GM18868 (cell line): ENCODE results near the gene TUBGCP2.

Experiments used
- ATAC-seq: cut with Tn5 transposase; IDR thresholded peaks from one replicate; pipeline ENCODE4 v1.9.1; 2021; ENCODE audit warnings: mild to moderate bottlenecking, moderate library complexity; ENCODE audit not compliant: unreplicated experiment

The TUBGCP2 gene

DNA sequence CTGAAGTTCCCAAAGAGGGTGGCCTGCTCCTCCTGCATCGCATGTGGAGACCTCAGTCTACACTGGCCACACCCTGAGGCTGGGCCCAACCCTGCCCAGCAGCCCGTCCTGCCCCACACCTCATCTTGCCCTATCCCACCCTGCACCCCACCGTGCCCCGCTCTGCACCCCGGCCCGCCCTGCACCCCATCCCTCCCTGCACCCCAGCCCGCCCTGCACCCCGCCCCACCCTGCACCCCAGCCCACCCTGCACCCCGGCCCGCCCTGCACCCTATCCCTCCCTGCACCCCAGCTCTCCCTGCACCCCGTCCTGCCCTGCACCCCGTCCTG is 56.5 kb downstream of the TUBGCP2 start:
- ATAC-seq = no peak

DNA sequence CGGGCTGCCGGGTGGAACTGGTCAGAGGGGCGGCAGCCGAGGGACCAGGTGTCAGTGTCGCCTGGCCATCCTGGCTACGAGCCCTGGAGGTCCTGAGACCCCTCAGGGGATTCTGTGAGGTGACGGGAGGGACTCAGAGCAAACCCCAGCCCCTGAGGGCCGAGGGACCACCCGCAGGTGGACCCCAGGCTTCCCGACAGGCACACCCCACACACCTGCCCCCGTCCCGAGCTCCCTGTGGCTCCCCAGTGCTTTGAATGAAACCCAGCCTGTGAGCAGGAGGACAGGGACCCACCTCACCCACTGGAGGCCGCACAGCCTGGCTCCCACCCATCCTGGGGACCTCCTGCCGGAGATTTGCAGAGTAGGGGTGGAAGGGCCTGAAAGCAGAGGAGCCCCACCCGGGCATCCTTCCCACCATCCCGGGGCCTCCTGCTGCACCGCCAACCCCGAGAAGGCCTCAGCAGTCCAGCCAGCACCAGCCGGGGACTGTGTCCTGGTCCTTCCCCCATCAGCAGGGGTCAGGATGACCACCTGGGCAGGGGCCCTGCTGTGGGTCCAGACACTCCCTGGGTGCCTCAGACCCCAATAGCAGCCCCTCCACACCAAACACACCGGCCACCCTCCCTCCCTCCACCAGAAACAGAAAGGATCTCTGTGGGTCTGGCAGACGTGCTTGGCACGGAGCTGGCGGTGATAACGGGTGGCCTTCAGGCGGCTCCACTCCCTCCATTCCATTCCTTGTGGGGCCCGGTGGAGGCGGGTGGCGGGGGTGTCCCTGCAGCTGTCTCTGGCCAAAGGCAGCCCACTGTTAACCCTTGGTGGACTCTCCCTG is 57.1 kb downstream of the TUBGCP2 start:
- ATAC-seq = no peak

DNA sequence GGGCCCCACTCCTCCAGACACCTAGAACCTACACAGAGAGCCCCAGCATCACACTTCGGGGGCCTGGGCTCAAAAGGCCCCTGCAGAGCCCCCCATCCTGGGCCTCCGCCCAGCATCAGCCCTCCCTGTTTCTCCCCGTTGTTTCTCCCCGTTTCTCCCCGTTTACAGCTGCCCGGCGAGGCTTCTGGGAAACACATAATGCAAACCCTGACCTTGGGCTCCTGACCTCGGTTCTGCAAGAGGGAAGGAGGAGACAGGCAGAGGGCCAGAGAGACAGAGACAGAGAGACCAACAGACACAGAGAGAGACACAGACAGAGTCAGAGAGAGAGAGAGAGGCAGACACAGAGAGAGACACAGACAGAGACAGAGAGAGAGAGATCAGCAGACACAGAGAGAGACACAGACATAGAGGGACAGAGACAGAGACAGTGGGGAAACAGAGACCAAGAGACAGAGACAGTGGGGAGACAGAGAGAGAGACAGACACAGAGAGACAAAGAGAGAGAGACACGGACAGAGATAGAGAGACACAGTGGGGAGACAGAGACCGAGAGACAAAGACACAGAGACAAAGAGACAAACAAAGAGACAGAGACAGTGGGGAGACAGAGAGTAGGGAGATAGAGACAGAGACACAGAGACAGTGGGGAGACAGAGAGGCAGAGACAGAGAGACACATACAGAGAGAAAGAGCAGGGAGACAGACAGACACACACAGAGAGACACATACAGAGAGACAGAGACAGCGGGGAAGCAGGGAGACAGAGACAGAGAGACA is 58.5 kb downstream of the TUBGCP2 start:
- ATAC-seq = no peak

- ATAC-seq = no peak
Measured at GRCh38 chr10:133249094-133249780, 59.4 kb downstream of the TUBGCP2 start.

- no peak for ATAC-seq
Measured at GRCh38 chr10:133248334-133248715, 60.3 kb downstream of the TUBGCP2 start.

DNA sequence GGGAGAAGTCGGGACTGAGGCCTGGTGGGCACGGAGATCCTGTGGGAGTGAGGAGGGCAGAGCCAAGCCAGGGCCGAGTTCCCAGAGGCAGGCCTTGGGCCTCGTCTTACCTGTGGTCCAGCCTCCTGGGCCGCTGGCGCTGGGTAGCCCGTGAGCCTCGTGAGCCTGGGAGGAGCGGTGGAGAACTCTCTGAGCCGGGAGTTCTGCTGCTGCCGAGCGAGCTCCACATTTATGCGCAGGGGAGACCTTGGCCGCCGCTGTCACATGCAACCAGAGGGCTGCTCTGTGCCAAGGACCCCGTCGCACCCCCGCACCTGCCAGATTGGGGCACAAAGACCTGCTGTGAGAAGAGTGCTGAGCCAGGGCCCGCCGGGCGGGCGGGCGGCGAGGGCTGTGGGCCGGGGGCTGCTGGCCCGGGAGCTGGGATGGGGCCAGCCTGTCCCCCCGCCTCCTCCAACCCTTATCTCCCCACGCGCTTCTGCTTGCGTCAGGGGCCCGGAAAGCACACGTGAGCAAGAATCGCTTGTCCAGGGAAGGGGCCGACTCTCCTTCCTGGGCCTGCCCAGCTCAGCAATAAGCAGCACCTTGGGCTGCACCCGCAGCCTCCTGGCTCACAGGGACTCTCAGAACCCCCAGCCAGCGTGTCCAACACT is 60.9 kb downstream of the TUBGCP2 start:
- no peak for ATAC-seq

DNA sequence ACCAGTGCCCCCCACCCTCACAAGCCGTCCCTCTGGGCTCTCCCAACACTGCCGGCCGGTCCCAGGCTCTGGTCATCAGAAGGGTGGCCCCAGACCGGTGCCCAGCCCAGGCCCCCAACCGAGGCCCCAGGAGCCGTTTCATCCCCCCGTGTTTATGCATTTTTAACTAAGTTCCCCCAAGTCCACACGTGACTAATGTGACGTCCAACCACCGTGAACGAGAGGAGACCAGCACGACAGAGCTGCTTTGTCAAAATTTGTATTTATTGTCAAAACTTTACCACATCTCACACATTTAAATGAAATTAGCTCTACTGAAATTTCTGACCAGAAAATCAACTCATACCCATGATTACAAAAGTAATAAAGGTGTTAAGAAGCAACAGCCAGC is 62.4 kb downstream of the TUBGCP2 start:
- no peak for ATAC-seq

DNA sequence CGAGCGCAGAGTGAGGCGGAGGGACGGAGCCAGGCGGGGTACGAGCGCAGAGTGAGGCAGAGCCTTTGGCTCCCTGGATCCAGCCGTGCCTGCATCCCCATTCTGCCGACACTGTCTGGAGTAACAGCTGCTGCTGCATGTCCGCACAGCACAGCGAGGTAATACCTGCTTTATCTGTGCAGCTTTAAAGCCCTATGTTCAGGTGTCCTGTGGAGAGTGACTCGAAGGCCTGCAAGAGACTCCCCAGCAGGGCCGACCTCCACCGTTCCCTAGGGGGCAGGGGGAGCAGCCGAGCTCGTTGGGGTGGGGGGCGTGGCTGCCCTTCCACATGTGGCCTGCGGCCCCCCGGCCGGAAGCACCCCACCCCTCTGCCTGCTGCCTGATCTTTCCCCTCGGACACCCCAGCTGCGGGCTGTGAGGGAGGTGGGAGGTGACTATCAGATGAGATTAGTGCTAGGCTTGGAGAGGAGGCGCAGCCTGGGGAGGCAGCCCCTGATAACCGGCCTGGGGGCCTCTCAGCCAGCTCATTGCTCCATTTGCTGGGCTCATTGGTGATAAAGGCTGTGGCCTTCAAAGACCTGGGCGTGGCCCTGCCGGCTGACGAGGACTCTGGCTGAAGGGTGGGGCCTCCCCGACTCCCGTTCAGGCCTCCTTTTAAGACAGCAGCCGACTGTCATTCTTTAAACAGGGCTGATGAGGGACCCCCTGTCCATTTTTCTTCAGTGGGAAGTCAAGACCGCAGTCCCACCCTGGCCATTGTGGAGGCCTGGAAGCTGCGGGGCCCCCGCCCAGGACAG is 63.0 kb downstream of the TUBGCP2 start:
- no peak for ATAC-seq

DNA sequence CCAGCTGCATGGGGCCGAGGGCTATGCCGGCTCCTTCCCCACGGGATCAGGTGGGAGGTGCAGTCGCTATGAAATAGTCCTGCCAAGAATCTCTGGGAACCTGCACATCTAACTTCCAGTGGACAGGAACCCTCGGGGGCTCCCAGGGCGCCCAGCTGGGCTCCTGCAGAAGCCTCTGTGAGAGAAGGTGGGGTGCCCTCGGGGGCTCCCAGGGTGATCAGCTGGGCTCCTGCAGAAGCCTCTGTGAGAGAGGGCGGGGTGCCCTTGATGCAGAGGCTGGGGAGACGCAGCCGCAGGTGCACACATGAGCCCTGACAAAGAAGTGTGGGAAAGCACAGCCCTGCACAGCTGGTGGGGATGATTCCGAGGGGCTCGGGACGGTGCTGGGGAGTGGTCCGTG is 65.1 kb downstream of the TUBGCP2 start:
- no peak for ATAC-seq

GRCh38 chr10:133242611-133243356 is 65.9 kb downstream of the TUBGCP2 start:
- no peak for ATAC-seq

DNA sequence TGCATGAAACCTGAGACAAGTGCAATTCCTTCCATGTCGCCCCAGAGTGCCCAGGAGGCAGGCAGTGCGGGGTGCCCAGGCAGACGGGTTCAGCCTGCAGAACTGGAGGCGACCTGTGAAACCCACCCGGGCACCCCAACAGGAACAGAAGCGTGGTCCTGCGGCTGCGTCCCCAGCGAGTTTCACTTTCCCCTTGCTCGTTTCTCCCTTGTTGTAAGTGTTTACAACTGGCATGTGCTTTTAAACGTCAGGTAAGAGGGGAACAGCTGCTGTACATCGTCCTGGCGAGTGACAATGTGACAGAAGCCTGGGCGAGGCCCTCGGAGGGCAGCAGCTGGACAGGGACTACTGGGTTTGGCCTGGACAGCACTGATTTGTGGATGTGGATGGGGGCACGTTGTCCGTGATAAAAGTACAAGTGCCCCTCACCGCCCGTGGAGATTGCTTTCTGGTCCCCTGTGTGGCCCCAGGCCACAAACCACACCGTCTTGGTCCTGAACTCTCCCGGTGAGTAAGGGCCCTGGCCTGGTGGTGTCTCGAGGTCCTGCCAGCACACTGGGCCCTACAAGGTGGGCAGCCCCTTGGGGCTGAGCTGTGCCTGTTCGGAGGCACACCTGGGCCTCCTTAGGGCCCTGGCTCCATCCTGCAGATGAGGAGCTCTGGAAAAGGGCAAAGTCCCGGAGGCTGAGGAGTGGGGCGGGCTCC is 67.0 kb downstream of the TUBGCP2 start:
- no peak for ATAC-seq

DNA sequence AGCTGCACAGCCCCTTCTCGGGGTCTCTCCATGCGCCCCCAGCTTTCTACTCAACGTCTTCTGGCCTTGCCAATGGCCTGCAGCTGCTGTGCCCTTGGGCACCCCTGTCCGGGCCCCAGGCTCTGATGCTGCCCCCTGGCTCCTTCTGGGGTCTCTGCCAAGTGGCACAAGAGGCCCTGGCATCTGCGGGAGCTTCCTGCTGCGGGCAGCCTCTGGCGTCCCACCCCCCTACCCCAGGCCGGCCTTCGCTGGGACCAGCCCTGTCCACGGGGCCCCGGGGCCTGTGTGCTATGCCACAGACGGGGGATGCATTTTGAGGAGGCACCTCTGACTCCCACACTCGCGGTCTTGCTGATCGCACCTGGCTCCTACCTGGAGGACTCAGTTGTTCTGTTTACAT is 68.7 kb downstream of the TUBGCP2 start:
- ATAC-seq = no peak

GRCh38 chr10:133238466-133238804 is 70.2 kb downstream of the TUBGCP2 start:
- ATAC-seq = no peak

- ATAC-seq = no peak
Measured at GRCh38 chr10:133237588-133238465, 70.8 kb downstream of the TUBGCP2 start, which contains the start of gene VENTX. Gene VENTX, plus strand, starts transcription at chr10:133237855. Its CDS starts 60 bp downstream, at chr10:133237915.

GRCh38 chr10:133237241-133237587 is 71.5 kb downstream of the TUBGCP2 start:
- no peak for ATAC-seq

- no peak for ATAC-seq
Measured at GRCh38 chr10:133236401-133237240, 72.1 kb downstream of the TUBGCP2 start.

- no peak for ATAC-seq
Measured at GRCh38 chr10:133235932-133236331, 72.7 kb downstream of the TUBGCP2 start.
